PFSK-1 (cell line): Measurements from ENCODE around the gene CYP2J2.

Source experiments
- POLR2AphosphoS5 ChIP-seq: IDR thresholded peaks from 2 replicates; pipeline ENCODE4 v1.6.1; 2012; ENCODE audit warnings: low read depth, mild to moderate bottlenecking, control low read depth, low read length, moderate library complexity
- REST ChIP-seq, 2 experiments: IDR thresholded peaks; 2 replicates each; pipeline versions ENCODE4 v1.6.1 to v1.8.0; 2011 to 2012; ENCODE audit warnings: low read depth in 2 of 2, low read length in 2 of 2, control low read depth in 1 of 2, inconsistent platforms in 1 of 2, mild to moderate bottlenecking in 1 of 2, moderate library complexity in 1 of 2; ENCODE audit not compliant: insufficient read depth in 1 of 2

DNA sequence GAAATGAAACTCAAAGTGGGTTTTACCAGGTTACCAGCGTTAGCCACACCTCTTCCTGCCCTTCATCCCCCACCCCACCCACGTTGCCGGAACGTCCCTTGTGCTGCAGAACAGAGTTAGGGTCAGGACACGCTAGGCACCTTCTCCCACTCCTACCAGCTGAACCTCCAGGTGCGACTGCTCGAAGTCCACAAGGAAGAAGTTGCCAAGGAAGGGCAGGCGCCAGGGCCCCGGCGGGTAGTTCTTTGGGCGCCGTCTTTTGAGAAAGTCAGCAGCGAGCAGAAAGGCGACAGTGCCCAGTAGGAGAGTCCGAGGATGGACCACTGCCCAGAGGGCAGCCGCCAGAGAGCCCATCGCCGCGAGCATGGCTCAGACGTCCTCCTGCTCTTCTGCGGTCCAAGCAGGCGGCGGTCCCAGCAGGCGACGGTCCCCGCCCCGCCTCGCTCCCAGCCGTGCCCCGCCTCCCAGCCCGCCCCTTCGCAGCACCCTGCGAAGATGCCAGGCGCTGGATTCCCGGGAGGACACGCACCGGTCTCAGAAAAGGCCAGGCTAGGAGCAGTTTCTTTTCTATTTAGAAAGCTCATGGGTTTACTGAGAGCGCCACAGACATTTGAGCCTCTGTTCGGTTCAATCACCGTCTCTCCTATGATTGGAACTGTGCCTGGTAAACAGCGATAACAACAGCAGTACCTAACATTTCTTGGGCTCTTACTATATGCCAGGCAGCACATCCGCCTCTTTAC, at the start of gene CYP2J2:
- TF ChIP-seq POLR2AphosphoS5, result no peak
- no peak for TF ChIP-seq REST (IDR thresholded peaks at IDR 0.05; ENCODE audit: insufficient read depth in 1 of 2, low read depth in 2 of 2, low read length in 2 of 2)
